ENCODE data around the gene LCN2. TPM values are rescaled to one million over a fixed set of nuclear protein-coding genes. Genes with fewer than 3 reads are reported as not detected.

Gene LCN2
- total RNA-seq, result 100 to 1,000 TPM in 3 of 4 donors, 10 to 100 TPM in 1; 36.2 to 931 (median 809) TPM

- TF ChIP-seq CTCF (IDR thresholded peaks at IDR 0.05) (no peak), POLR2A (IDR thresholded peaks at IDR 0.05) (peak in 1 of 4 donors; percentile 34)
- Histone ChIP-seq H3K36me3 (no peaks in the 10 kb centered on the region), H3K27me3 (no peaks in the 10 kb centered on the region), H3K4me1 (peaks cover 37 to 70% (median 40%) of the 10 kb centered on the region in 3 donors), H3K4me3 (peak within 1 kb of the TSS; percentile 5 to 38 (median 22)), H3K9me3 (no peaks in the 10 kb centered on the region), H3K27ac (peak within 1 kb of the TSS; percentile 69 to 84 (median 74))
- intact Hi-C loops (cut with DNase I), result no loop called here
- no peak for DNase-seq
- 12 to 53% methylated on average over 7 to 9 of the region's 9 CpGs for WGBS, 2 donors
Observed at GRCh38 chr9:128149001-128149701, at the start of gene LCN2. TSS of gene LCN2 (plus strand) at chr9:128149453. CDS start at chr9:128149526, 73 bp downstream.

GRCh38 chr9:128099932-128100491 lies 49.2 kb upstream of the LCN2 start:
- H3K36me3 ChIP-seq, result peaks cover 9 to 47% (median 36%) of the 10 kb centered on the region in 3 donors
- H3K4me1 ChIP-seq, result peaks cover 36 to 93% (median 44%) of the 10 kb centered on the region in 3 donors
- peak overlapping the region; percentile 89 to 96 (median 92) for H3K27ac ChIP-seq
- no peak for DNase-seq
- no peak for TF ChIP-seq POLR2A (IDR thresholded peaks at IDR 0.05)
- TF ChIP-seq CTCF (IDR thresholded peaks at IDR 0.05), result no peak
- 33 to 45% methylated on average over 7 to 10 of the region's 16 CpGs for whole genome bisulfite sequencing, 2 donors
- peak overlapping the region; percentile 31 to 65 (median 50) for H3K4me3 ChIP-seq
- no peaks in the 10 kb centered on the region for H3K27me3 ChIP-seq
- no peaks in the 10 kb centered on the region for H3K9me3 ChIP-seq
- intact Hi-C loops (cut with DNase I), result loop anchor here (10.0 kb wide), 1 partner anchor 155 kb away; no protein-coding TSS in a partner anchor

- Histone ChIP-seq H3K27me3 (no peaks in the 10 kb centered on the region), H3K4me3 (peak overlapping the region in 2 of 4 donors; percentile 49 to 65), H3K36me3 (peaks cover 10 to 52% (median 40%) of the 10 kb centered on the region in 3 donors), H3K9me3 (no peaks in the 10 kb centered on the region), H3K27ac (peak overlapping the region; percentile 89 to 96 (median 92)), H3K4me1 (peaks cover 31 to 87% (median 39%) of the 10 kb centered on the region in 3 donors)
- WGBS, 2 donors, result 64 to 87% methylated on average over 3 to 7 of the region's 10 CpGs
- TF ChIP-seq POLR2A (IDR thresholded peaks at IDR 0.05), result no peak
- TF ChIP-seq CTCF (IDR thresholded peaks at IDR 0.05), result no peak
- intact Hi-C loops (cut with DNase I), result loop anchor here (10.0 kb wide), 1 partner anchor 156 kb away; no protein-coding TSS in a partner anchor
- DNase-seq, result no peak
Observed at GRCh38 chr9:128100581-128100980, 48.7 kb upstream of the LCN2 start.

- DNase-seq, result no peak
- Histone ChIP-seq H3K36me3 (peaks cover 17 to 59% (median 47%) of the 10 kb centered on the region in 3 donors), H3K4me1 (peaks cover 29 to 81% (median 38%) of the 10 kb centered on the region in 3 donors), H3K27me3 (no peaks in the 10 kb centered on the region), H3K9me3 (no peaks in the 10 kb centered on the region), H3K4me3 (no peak overlapping the region), H3K27ac (peak overlapping the region in 3 of 4 donors; percentile 92 to 96 (median 92))
- WGBS, 2 donors, result 90% methylated on average over 11 of the region's 12 CpGs
- intact Hi-C loops (cut with DNase I), result loop anchor here (10.0 kb wide), 1 partner anchor 156 kb away; no protein-coding TSS in a partner anchor
- TF ChIP-seq CTCF (IDR thresholded peaks at IDR 0.05) (no peak), POLR2A (IDR thresholded peaks at IDR 0.05) (no peak)
Observed at GRCh38 chr9:128101231-128101661, 48.0 kb upstream of the LCN2 start.

- Histone ChIP-seq H3K27ac (peak overlapping the region in 2 of 4 donors; percentile 53 to 92), H3K4me1 (peaks cover 29 to 77% (median 38%) of the 10 kb centered on the region in 3 donors), H3K9me3 (no peaks in the 10 kb centered on the region), H3K36me3 (peaks cover 21 to 64% (median 51%) of the 10 kb centered on the region in 3 donors), H3K4me3 (no peak overlapping the region), H3K27me3 (no peaks in the 10 kb centered on the region)
- intact Hi-C loops (cut with DNase I), result loop anchor here (10.0 kb wide), 1 partner anchor 157 kb away; no protein-coding TSS in a partner anchor
- no peak for DNase-seq
- TF ChIP-seq POLR2A (IDR thresholded peaks at IDR 0.05), result no peak
- TF ChIP-seq CTCF (IDR thresholded peaks at IDR 0.05), result no peak
- WGBS, 2 donors, result 72 to 76% methylated on average over 4 to 10 of the region's 20 CpGs
Observed at GRCh38 chr9:128101690-128102089, 47.6 kb upstream of the LCN2 start.
